Cardiac fibroblast (primary cell): ENCODE data around the gene RNF175.

Experiments
- DNase-seq, 2 donors: peaks; one replicate each; pipeline versions ENCODE4 v3.0.0 to v3.0.0-alpha.2; 2010; ENCODE audit warnings: low read depth in 2 of 2
- H3K4me3 ChIP-seq, 2 donors: replicated peaks in 1 of 2; 1 replicate in 1 of 2; 2 replicates in 1 of 2; pipeline ENCODE4 v1.5.1; 2011; ENCODE audit warnings: low read depth in 2 of 2, low read length in 2 of 2, mild to moderate bottlenecking in 2 of 2, moderate library complexity in 1 of 2
- CTCF ChIP-seq: IDR thresholded peaks from one replicate; pipeline ENCODE4 v1.5.1; 2011; ENCODE audit warnings: low read depth, mild to moderate bottlenecking, low read length, inconsistent platforms

RNF175 gene

GRCh38 chr4:153798901-153799693 lies 39.3 kb upstream of the RNF175 start:
- no peak for DNase-seq
- no peak for TF ChIP-seq CTCF

GRCh38 chr4:153798420-153798819 lies 38.6 kb upstream of the RNF175 start:
- DNase-seq: no peak
- TF ChIP-seq CTCF: no peak
- no peak overlapping the region for H3K4me3 ChIP-seq

More at GRCh38 chr4:153798901-153799693, 39.3 kb upstream of the RNF175 start:
- no peak overlapping the region for H3K4me3 ChIP-seq

GRCh38 chr4:153794006-153794405 lies 34.2 kb upstream of the RNF175 start:
- no peak overlapping the region for H3K4me3 ChIP-seq
- no peak for DNase-seq
- no peak for TF ChIP-seq CTCF

- TF ChIP-seq CTCF: no peak
- H3K4me3 ChIP-seq: no peak overlapping the region
- DNase-seq: no peak
These were observed 32.9 kb upstream of the RNF175 start for GRCh38 chr4:153792618-153793247.

- H3K4me3 ChIP-seq: peak overlapping the region; percentile 5 to 32
- TF ChIP-seq CTCF: peak; percentile 43
- DNase-seq: peak; percentile 42 to 77
These were observed 32.2 kb upstream of the RNF175 start for GRCh38 chr4:153791746-153792617.

GRCh38 chr4:153790962-153791551 lies 31.2 kb upstream of the RNF175 start:
- DNase-seq: peak in 1 of 2 donors; percentile 42
- peak overlapping the region; percentile 13 to 32 for H3K4me3 ChIP-seq
- TF ChIP-seq CTCF: peak; percentile 29
